DND-41 (cell line): ENCODE results near the gene NPNT.

Experiments
- ATAC-seq: fragments of 200-7000 bp; cut with Tn5 transposase; 3 replicates; pipeline ENCODE4 v1.9.1; 2021; ENCODE audit warnings: low read depth; ENCODE audit not compliant: insufficient read depth
- DNase-seq: peaks from one replicate; pipeline ENCODE4 v3.0.0-alpha.2; 2020
- H2AFZ ChIP-seq: 2 replicates; pipeline ENCODE4 v1.6.0; 2012; ENCODE audit warnings: low read depth, low read length
- H3K27ac ChIP-seq: 2 replicates; pipeline ENCODE4 v1.5.1; 2012; ENCODE audit warnings: low read length, inconsistent platforms
- H3K27me3 ChIP-seq: fragments of 200-600 bp; sonication (generic); 2 replicates; pipeline ENCODE4 v1.6.0; 2012; ENCODE audit warnings: low read length, mild to moderate bottlenecking, inconsistent platforms; ENCODE audit not compliant: insufficient read depth, poor library complexity
- H3K36me3 ChIP-seq: 2 replicates; pipeline ENCODE4 v1.5.1; 2012; ENCODE audit warnings: low read length, inconsistent platforms; ENCODE audit not compliant: insufficient read depth
- H3K4me1 ChIP-seq: 2 replicates; pipeline ENCODE4 v1.5.1; 2012; ENCODE audit warnings: mild to moderate bottlenecking, low read length; ENCODE audit not compliant: insufficient read depth
- H3K4me2 ChIP-seq: 2 replicates; pipeline ENCODE4 v1.6.0; 2012; ENCODE audit warnings: mild to moderate bottlenecking, moderate library complexity, low read length, inconsistent platforms; ENCODE audit not compliant: insufficient read depth
- H3K4me3 ChIP-seq, 2 experiments: fragments of 200-600 bp in 1 of 2; shearing (Covaris generic) in 1 of 2; 2 replicates each; pipeline ENCODE4 v1.5.1; 2012 to 2016; ENCODE audit warnings: inconsistent platforms in 2 of 2, low read length in 2 of 2, mild to moderate bottlenecking in 2 of 2, low read depth in 1 of 2, moderate library complexity in 1 of 2
- H3K79me2 ChIP-seq: 2 replicates; pipeline ENCODE4 v1.6.0; 2012; ENCODE audit warnings: low read length, inconsistent platforms; ENCODE audit not compliant: insufficient read depth
- H3K9ac ChIP-seq: 2 replicates; pipeline ENCODE4 v1.6.0; 2012; ENCODE audit warnings: low read depth, mild to moderate bottlenecking, inconsistent platforms, low read length, moderate library complexity
- H3K9me3 ChIP-seq: 2 replicates; pipeline ENCODE4 v1.5.1; 2012; ENCODE audit warnings: low read length, moderate library complexity, mild to moderate bottlenecking, inconsistent platforms; ENCODE audit not compliant: insufficient read depth, severe bottlenecking
- H4K20me1 ChIP-seq: 2 replicates; pipeline ENCODE4 v1.6.0; 2012; ENCODE audit warnings: low read length; ENCODE audit not compliant: insufficient read depth
- CTCF ChIP-seq: IDR thresholded peaks from 2 replicates; pipeline ENCODE4 v1.5.1; 2012; ENCODE audit warnings: borderline replicate concordance, low read length, moderate library complexity, mild to moderate bottlenecking; ENCODE audit not compliant: poor library complexity, severe bottlenecking; ENCODE audit errors: extremely low read depth
- EZH2 ChIP-seq: IDR thresholded peaks from 3 replicates; pipeline ENCODE4 v1.6.1; 2012; ENCODE audit warnings: borderline replicate concordance, low read depth, mild to moderate bottlenecking, moderate library complexity, low read length, inconsistent platforms; ENCODE audit not compliant: severe bottlenecking

NPNT gene

DNA sequence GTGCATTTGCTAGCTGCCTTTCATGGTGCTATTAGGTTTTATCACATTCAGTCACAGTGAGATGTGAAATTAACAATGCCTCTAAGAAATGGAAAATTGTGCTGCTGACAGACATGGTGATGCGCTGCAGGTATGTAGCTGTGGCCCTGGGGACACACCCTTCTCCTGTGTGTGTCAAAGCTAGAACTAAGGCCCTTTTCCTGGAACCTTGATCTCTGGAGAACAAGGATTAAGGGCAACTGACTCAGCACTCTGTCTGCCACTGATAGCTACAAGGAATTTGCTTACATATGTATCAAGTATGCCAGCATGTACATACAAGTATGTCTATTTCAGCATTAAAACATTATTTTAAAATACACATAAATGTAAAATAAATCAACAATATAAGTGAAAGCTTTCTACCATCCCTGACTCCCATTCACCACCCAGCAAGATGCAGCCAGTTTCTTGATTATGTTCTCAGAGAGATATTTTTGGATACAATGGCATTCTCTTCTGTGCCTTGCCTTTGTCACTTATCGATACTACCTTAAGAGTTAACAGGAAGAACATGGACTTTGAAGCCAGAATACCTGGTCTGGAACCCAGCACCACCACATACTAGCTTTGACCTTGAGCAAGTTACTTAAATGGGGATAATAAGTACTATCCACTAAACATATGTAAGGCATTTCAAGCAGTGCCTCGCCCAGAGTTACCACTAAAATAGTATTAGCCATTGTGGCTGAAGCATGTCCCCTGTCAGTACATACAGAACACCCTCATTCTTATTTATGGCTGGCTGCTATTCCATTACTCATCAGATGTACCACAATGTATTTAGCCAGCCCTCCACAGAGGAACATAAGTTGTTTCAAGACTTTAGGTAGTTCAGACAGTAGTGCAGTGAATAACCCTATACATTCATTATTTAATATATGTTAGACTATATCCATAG, 68.5 kb downstream of the NPNT start:
- no peak overlapping the region for H3K27ac ChIP-seq
- no peak overlapping the region for H2AFZ ChIP-seq
- no peak for TF ChIP-seq EZH2
- no peak for TF ChIP-seq CTCF
- H3K9me3 ChIP-seq, result no peaks in the 10 kb centered on the region
- H3K4me1 ChIP-seq, result no peaks in the 10 kb centered on the region
- no peaks in the 10 kb centered on the region for H3K79me2 ChIP-seq
- ATAC-seq, result no peak
- no peak overlapping the region for H3K4me3 ChIP-seq
- H3K9ac ChIP-seq, result no peak overlapping the region
- no peaks in the 10 kb centered on the region for H4K20me1 ChIP-seq
- no peak overlapping the region for H3K4me2 ChIP-seq
- DNase-seq, result no peak
- no peaks in the 10 kb centered on the region for H3K27me3 ChIP-seq
- H3K36me3 ChIP-seq, result no peaks in the 10 kb centered on the region

GRCh38 chr4:105965183-105965800, 70.0 kb downstream of the NPNT start:
- no peak for ATAC-seq
- no peak overlapping the region for H3K4me2 ChIP-seq

GRCh38 chr4:105966051-105966450, 70.8 kb downstream of the NPNT start:
- Histone ChIP-seq H3K4me2 (no peak overlapping the region), H3K36me3 (no peaks in the 10 kb centered on the region), H3K4me1 (no peaks in the 10 kb centered on the region), H3K9ac (no peak overlapping the region), H3K4me3 (no peak overlapping the region), H4K20me1 (no peaks in the 10 kb centered on the region), H3K27ac (no peak overlapping the region), H3K79me2 (no peaks in the 10 kb centered on the region), H2AFZ (no peak overlapping the region), H3K27me3 (no peaks in the 10 kb centered on the region), H3K9me3 (no peaks in the 10 kb centered on the region)
- no peak for DNase-seq
- no peak for TF ChIP-seq EZH2
- TF ChIP-seq CTCF, result no peak
- no peak for ATAC-seq

More at GRCh38 chr4:105965183-105965800, 70.0 kb downstream of the NPNT start:
- no peaks in the 10 kb centered on the region for H4K20me1 ChIP-seq
- H3K9ac ChIP-seq, result no peak overlapping the region
- H3K4me1 ChIP-seq, result no peaks in the 10 kb centered on the region
- H3K27ac ChIP-seq, result no peak overlapping the region
- no peaks in the 10 kb centered on the region for H3K9me3 ChIP-seq
- no peaks in the 10 kb centered on the region for H3K27me3 ChIP-seq
- DNase-seq, result no peak
- TF ChIP-seq EZH2 (no peak), CTCF (no peak)
- no peaks in the 10 kb centered on the region for H3K36me3 ChIP-seq
- H3K79me2 ChIP-seq, result no peaks in the 10 kb centered on the region
- H2AFZ ChIP-seq, result no peak overlapping the region
- H3K4me3 ChIP-seq, result no peak overlapping the region
